HUES6 (cell line): ENCODE measurements around the gene FAM83C.

Source experiments
- H3K27ac ChIP-seq: 2 replicates; pipeline ENCODE4 v1.7.0; 2013; ENCODE audit warnings: low read depth, mild to moderate bottlenecking, low read length, inconsistent platforms
- H3K27me3 ChIP-seq: 2 replicates; pipeline ENCODE4 v1.6.1; 2013; ENCODE audit warnings: low read length; ENCODE audit not compliant: control insufficient read depth, insufficient read depth
- H3K36me3 ChIP-seq: 2 replicates; pipeline ENCODE4 v1.6.1; 2013; ENCODE audit warnings: low read length; ENCODE audit not compliant: control insufficient read depth, insufficient read depth
- H3K4me1 ChIP-seq: 2 replicates; pipeline ENCODE4 v1.6.1; 2013; ENCODE audit warnings: low read length; ENCODE audit not compliant: control insufficient read depth, insufficient read depth
- H3K4me3 ChIP-seq: 2 replicates; pipeline ENCODE4 v1.5.1; 2013; ENCODE audit warnings: low read depth, low read length
- H3K9ac ChIP-seq: one replicate; pipeline ENCODE4 v1.6.1; 2013; ENCODE audit warnings: mild to moderate bottlenecking, low read length
- H3K9me3 ChIP-seq: 2 replicates; pipeline ENCODE4 v1.6.1; 2013; ENCODE audit warnings: low read depth, low read length; ENCODE audit not compliant: control insufficient read depth, insufficient read depth

Gene FAM83C

DNA sequence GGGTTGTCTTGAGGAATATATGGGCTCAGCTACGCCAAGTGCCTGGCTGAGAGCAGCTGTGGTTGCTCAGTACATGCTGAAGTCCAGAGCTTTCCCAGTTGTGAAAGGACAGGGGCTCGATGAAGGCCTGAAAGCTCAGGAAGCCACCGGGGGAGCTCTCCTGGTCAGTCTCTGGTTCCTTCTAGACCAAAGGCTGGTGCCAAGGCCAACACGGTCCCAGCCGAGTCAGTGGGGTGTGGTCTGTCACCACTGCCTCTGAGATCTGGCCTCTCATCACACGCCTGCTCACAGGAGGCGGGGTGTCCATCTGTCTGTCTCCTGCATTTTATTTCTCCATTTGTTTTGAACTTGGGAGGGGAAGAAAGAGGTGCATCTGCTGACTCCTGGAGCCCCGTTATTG, 4.9 kb upstream of the FAM83C start:
- Histone ChIP-seq H3K9ac (no peak overlapping the region), H3K4me3 (no peak overlapping the region)

GRCh38 chr20:35296101-35296554, 3.9 kb upstream of the FAM83C start:
- no peaks in the 10 kb centered on the region; the same call in 1 of the 2 replicates for H3K27me3 ChIP-seq
- no peaks in the 10 kb centered on the region for H3K9me3 ChIP-seq
- H3K4me3 ChIP-seq = no peak overlapping the region
- no peak overlapping the region for H3K27ac ChIP-seq
- H3K9ac ChIP-seq = no peak overlapping the region
- no peaks in the 10 kb centered on the region for H3K36me3 ChIP-seq
- no peaks in the 10 kb centered on the region for H3K4me1 ChIP-seq

More for the DNA sequence above, 4.9 kb upstream of the FAM83C start:
- H3K36me3 ChIP-seq = no peaks in the 10 kb centered on the region
- no peaks in the 10 kb centered on the region for H3K4me1 ChIP-seq
- no peak overlapping the region for H3K27ac ChIP-seq
- H3K27me3 ChIP-seq = no peaks in the 10 kb centered on the region; the same call in 1 of the 2 replicates
- no peaks in the 10 kb centered on the region for H3K9me3 ChIP-seq

GRCh38 chr20:35295674-35296073, 3.4 kb upstream of the FAM83C start:
- Histone ChIP-seq H3K9ac (no peak overlapping the region), H3K4me3 (no peak overlapping the region), H3K27me3 (no peaks in the 10 kb centered on the region; the same call in 1 of the 2 replicates), H3K4me1 (no peaks in the 10 kb centered on the region), H3K36me3 (no peaks in the 10 kb centered on the region), H3K9me3 (no peaks in the 10 kb centered on the region), H3K27ac (no peak overlapping the region)

GRCh38 chr20:35295058-35295457, 2.8 kb upstream of the FAM83C start:
- no peaks in the 10 kb centered on the region; the same call in 1 of the 2 replicates for H3K27me3 ChIP-seq
- H3K9ac ChIP-seq = no peak overlapping the region
- H3K27ac ChIP-seq = no peak overlapping the region
- no peak overlapping the region for H3K4me3 ChIP-seq
- H3K9me3 ChIP-seq = no peaks in the 10 kb centered on the region
- no peaks in the 10 kb centered on the region for H3K36me3 ChIP-seq
- no peaks in the 10 kb centered on the region for H3K4me1 ChIP-seq

DNA sequence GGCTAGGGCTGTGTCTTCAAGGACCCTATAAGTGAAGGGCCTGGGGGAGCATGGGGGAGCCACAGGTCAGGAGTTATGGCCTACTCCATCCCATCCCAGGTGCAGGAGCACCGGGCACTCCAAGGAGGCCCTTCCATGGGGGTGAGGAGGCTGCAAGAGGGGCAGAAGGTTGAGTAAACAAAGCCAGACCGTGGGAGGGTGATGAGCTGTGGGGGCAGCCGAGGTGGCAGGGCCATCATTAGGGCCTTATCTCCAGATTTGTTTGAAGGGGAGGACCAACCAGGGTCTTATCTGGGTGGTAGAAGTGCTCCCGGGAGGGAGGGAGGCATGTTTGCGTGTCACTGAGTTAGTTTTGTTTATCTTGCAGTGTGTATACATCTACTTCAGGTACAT, 2.1 kb upstream of the FAM83C start:
- Histone ChIP-seq H3K9me3 (no peaks in the 10 kb centered on the region), H3K27ac (no peak overlapping the region), H3K4me3 (no peak overlapping the region), H3K36me3 (no peaks in the 10 kb centered on the region), H3K9ac (no peak overlapping the region), H3K27me3 (peaks cover 4% of the 10 kb centered on the region; the same call in 1 of the 2 replicates), H3K4me1 (no peaks in the 10 kb centered on the region)

- Histone ChIP-seq H3K27ac (no peak overlapping the region), H3K4me1 (no peaks in the 10 kb centered on the region), H3K36me3 (no peaks in the 10 kb centered on the region), H3K9ac (no peak overlapping the region), H3K9me3 (no peaks in the 10 kb centered on the region), H3K4me3 (no peak overlapping the region), H3K27me3 (peaks cover 4% of the 10 kb centered on the region; the same call in 1 of the 2 replicates)
Measured at GRCh38 chr20:35293303-35294292, 1.4 kb upstream of the FAM83C start.

GRCh38 chr20:35292504-35293285, 470 bp upstream of the FAM83C start:
- no peaks in the 10 kb centered on the region for H3K36me3 ChIP-seq
- H3K4me1 ChIP-seq = no peaks in the 10 kb centered on the region
- no peak overlapping the region for H3K4me3 ChIP-seq
- H3K27me3 ChIP-seq = peaks cover 4% of the 10 kb centered on the region; the same call in 1 of the 2 replicates
- no peaks in the 10 kb centered on the region for H3K9me3 ChIP-seq
- no peak overlapping the region for H3K9ac ChIP-seq
- no peak overlapping the region for H3K27ac ChIP-seq

GRCh38 chr20:35290887-35291417, 1.3 kb downstream of the FAM83C start:
- no peaks in the 10 kb centered on the region for H3K36me3 ChIP-seq

DNA sequence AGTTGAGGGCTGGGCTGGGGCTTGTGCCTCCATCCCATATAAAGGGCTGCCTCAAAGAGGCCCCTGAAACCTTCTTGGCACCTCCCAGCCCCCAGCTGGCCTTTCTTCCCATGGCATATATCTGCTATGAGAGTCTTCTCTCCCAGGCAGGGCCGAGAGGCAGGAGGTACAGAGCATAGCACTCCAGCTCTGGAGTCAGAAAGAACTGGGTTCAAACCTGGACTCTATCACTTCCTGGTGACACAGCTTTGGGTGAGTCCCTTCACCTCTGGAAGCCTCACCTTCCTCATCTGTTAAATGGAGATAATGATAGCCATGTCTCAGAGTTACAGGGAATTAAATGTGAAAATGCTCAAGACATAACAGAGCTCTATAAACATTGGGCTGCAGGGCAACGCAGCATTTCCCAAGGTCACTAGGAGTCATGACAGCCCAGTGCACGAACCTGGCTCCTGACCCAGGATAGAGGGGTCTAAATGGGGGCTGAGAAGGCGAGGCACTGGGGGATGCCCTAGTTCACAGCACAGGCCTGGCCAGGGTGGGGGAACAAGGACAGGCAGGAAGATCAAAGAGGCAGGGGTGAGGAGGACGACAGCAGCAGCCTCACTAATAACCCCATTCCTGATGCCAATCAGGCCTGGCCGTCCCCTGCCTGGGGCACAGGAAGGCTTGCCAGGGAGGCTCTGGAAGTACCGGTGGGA, 1.9 kb downstream of the FAM83C start:
- no peaks in the 10 kb centered on the region for H3K36me3 ChIP-seq
- H3K4me3 ChIP-seq = no peak overlapping the region
- no peaks in the 10 kb centered on the region for H3K9me3 ChIP-seq
- no peaks in the 10 kb centered on the region for H3K4me1 ChIP-seq
- H3K9ac ChIP-seq = no peak overlapping the region
- H3K27me3 ChIP-seq = peaks cover 4% of the 10 kb centered on the region; the same call in 1 of the 2 replicates
- H3K27ac ChIP-seq = no peak overlapping the region

More at GRCh38 chr20:35290887-35291417, 1.3 kb downstream of the FAM83C start:
- H3K9me3 ChIP-seq = no peaks in the 10 kb centered on the region
- no peaks in the 10 kb centered on the region for H3K4me1 ChIP-seq
- peaks cover 4% of the 10 kb centered on the region; the same call in 1 of the 2 replicates for H3K27me3 ChIP-seq
- H3K4me3 ChIP-seq = no peak overlapping the region
- no peak overlapping the region for H3K9ac ChIP-seq
- H3K27ac ChIP-seq = no peak overlapping the region

GRCh38 chr20:35288325-35289060, 3.7 kb downstream of the FAM83C start:
- H3K36me3 ChIP-seq = 0 out of 2 replicates have a peak, but pooled peaks cover under 1% of the 10 kb centered on the region
- no peak overlapping the region for H3K4me3 ChIP-seq
- peaks cover under 1% of the 10 kb centered on the region for H3K4me1 ChIP-seq
- H3K27ac ChIP-seq = no peak overlapping the region
- H3K27me3 ChIP-seq = peaks cover 4% of the 10 kb centered on the region; the same call in 1 of the 2 replicates
- H3K9ac ChIP-seq = no peak overlapping the region
- no peaks in the 10 kb centered on the region for H3K9me3 ChIP-seq
